NCI-H2227 treated with DMSO at 0.1 percent for 48 hours (cell line): ENCODE results near the gene SMLR1.

Experiments used
- DNase-seq: peaks from one replicate; lab custom pipeline; 2025; lab: John Stamatoyannopoulos, UW

Gene SMLR1

DNA sequence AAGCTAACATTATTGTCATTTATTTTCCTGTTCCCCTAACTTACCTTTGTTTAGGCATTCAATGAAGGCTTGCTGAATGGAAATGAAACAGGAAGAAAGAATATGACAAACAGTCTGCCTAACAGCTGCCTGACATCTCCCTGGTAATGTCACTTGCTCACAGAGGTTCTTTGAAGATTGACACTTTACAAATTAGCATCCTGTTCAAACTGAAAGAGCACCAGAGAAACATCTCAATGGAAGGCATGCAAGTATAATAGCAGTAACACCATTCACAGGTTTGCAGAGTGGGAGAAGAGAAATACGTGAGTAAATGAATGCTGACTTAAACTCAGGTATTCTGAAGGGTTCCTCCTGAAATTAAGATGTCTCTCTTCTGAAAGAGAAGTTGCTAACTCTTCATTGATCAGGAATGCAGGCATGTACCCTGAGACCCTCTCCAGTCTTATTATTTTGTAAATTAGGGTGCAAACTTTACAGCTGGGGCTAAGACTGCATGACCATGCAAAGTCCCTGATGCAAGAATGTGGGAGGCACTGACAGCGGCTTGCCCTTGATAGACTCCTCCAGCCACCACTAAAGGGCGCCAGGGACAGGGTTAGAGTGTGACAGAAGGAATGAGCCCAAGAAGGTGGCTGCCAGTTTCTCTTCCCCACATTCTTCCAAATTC lies 1.3 kb upstream of the SMLR1 start:
- DNase-seq: no peak

DNA sequence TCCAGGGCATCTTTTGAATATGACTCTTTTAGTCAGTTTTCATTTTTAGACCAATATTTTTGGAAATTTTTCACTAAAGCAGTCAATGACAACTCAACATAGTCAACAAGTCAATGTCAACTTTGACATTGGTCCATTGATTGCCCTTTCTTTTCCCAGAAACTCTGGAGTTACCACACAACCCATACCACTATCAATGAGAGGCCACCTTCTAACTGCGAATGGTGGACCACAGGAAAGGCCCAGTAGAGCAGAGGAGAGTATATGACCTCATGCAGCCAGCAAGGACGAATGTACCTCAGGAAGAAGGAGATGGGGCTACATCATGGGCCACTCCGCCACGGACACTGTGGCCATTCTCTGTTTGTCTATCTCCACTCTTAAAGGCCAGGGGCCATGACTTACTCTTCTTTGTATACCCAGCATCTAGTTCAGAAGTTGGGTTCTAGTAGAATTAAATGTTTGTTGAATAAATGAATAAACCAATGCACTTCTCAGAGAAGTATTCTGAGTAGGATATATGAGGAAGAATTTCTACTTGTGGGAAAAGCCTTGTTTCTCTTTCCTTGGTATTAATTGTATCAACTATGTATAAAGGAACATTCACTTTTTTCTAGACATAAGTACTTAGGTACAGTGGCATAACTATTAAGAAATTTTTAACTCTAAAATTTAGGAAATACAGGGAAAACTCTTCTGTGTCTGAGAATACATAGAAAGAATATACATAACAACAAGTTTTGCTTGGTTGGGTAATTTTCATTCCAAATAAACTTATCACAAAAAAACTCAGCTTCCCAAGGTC lies 562 bp upstream of the SMLR1 start:
- DNase-seq: no peak

DNA sequence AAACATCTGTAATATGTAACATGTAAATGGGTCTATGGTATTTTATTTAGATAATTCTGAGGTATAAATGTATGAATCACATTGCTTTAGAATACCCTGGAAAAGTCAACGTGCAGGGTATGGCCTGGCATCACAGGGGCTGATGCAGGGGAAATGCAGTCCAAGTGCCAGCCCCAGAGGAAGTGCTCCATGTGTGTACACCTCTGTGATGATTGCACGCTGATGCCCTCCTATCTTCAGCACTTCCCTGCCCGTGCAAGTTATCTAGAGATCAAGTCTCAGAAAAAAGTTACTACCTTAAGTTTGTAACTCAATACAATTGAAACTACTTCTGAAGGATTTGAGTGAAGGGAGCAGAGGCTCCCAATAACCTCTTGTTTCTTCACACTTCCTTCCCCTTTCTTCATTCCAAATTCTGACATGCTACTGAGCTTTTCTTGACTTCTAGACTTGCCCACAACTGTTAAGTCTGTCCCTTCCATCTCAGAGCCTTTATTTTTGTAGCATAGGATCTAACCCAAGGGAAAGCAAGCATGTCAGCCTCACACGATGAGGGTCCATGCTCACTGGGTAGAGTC lies 2.2 kb downstream of the SMLR1 start:
- no peak for DNase-seq

DNA sequence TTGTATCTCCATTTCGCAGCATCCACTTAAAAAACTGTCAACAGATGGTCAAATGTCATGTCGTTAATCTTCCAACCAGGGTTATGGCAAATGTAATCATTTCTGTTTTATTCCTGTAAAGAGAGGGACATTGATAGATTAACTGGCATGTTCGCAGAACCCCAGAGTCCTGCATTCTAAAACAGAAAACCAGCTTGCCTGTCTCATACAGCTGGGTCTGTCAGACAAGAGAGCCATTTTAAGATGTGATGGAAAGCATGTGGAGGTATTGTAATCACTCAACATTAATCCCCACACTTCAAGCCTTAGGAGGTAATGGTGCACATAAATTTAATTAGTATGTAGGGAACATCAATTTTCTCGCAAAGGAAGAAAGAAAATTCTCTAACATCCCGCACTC lies 4.4 kb downstream of the SMLR1 start:
- DNase-seq: no peak

DNA sequence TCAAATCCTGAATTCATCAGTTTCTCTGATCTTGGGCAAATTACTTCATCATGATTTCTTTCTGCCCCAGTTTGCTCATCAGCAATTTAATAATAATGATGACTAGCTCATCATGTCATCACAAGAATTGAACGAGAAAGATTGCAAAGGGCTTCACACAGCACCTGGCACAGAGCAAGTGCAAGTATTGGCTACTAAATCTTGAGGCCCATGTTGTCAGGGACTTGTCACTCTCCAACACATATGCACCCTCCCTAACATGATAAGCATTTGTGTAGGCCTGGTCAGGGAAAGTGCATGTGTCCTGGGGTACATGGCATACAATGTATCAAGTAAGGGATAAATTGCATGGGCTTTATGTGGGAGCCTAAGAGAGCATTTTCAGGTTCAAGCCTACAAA lies 6.4 kb downstream of the SMLR1 start:
- DNase-seq: no peak

DNA sequence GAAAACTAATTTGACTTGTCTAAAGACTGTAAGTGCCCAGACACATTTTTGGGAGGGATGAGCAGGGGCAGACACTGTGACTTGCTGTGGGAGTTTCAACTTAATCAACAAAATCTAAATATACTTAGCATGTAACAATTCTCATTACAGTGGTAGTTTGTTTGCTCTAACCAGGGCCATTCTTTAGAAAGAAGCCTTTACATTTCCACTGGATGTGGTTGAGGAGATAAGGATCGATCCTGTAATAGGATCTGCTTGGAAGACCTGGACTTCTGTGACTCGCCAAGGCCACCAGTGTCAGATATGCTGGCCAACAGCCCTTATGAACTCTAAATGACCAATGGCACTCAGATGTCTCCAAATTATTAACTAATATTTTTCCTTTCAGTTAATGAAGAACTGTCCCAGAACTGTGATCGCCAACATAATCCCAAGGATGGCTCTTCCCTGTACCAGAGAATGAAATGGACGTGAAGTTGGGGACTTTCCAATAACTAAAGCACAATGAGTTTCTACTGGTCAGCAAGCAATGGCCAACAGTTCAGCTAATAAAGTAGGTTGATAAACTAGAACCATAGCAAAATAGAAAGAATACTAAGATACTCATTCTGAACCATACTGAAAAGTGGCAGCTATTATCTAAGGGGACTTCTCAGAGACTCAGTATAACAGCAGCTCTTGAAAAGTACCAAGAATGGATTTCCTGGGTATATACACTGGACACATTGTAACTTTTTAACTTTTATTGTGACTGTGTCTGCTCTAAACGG lies 7.5 kb downstream of the SMLR1 start:
- no peak for DNase-seq

DNA sequence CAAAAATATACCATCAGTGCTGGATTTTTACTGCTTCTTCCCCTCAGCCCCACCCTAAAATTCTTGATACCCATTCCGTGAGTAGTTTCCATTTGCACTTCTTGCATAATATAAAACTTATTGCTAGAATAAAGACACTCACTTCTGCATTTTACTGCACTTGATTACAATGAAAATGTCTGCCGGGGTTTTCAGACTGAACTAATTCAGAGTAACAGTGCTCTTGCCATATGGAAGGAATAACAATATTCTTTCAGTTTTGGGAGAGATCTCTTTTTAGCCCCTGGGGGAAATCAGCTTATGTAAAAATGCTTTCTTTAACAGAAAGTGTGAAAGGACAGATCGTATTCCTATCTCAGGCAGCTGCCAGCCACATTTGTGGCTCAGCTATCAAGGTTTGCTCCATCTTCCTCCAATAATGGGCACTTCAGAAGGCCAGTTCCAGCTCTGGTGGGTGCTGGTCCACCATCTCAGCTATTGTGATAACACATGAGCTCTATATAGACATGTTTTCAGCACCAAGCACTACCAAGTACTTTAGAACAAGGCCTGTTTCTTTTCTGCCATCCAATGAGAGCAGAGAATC lies 8.9 kb downstream of the SMLR1 start:
- DNase-seq: no peak

DNA sequence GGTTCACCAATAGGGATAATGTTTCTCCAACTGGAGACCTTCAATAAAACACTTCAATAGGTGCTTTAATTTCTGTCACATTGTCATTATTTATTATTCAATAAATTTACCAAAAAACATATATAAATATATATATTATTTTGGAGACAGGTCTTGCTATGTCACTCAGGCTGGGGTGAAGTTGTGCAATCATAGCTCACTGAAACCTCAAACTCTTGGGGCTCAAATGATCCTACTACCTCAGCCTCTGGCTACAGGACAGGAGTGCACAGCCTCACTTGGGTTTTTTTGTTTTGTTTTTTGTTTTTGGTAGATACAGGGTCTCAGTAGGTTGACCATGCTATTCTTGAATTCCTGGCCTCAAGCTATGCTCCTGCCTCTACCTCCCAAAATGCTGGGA lies 9.9 kb downstream of the SMLR1 start:
- no peak for DNase-seq

DNA sequence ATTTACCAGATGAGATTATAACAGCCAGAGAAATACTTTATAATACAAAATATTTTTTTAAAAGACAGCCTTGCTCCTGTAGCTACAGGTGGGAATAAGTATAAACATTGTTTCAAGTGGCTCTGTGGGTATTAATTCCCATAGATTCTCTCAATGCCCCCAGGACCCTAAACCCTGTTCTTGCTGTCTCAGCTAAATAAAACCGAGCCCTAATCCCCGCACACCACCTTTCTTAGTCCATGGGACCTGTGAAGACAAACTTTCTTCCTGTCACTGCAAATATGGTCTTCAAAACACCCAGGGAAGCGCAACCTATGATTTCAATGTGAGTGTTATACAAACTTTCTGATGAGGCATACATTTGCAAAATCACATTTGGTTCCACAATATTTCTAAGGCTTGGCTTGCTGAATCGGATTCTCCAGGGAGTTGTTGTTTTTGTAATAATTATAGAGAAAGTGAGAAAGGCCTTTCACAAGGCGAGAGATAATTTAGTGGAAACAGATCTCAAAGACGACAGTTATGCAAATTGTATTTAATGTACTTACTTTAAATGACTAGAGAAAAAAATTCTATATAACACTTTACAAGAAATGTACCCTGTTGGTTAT lies 11.1 kb downstream of the SMLR1 start:
- no peak for DNase-seq

DNA sequence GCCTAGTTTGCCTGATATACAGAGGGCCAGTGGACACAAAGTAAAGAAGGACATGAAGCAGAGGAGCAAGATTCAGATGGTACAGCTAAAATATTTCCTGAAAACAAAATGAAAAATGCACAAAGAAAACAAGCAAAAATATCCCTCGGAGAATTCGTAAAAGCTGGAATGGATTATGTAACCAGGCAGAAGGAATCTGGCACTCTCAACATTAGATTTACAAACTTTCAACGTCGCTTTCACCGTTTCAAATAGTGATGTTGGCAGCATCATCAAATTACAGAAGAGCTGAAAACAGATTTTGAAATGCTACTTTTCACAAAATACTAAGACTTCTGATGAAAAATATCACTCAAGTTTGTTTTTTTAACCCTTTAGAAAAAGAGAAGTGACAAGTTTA lies 11.7 kb downstream of the SMLR1 start:
- no peak for DNase-seq

DNA sequence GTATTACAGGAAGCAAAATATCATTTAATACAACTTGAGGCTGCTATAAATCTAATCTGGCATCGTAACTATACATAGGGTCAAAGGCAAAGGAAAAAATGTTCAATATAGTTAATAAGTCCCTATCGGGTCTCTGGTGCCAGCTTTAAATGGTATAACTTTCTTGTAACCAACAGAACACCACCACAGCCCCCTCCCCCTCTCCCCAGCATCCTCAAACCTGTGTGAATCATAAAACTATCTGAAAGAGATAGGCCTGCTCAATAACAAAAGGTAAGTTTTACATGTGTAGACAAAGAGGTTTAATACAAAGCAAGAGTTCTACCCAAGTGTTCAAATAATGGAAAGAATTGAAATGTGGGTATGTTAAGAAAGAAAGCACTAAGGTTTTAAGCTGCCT lies 12.2 kb downstream of the SMLR1 start:
- DNase-seq: no peak

DNA sequence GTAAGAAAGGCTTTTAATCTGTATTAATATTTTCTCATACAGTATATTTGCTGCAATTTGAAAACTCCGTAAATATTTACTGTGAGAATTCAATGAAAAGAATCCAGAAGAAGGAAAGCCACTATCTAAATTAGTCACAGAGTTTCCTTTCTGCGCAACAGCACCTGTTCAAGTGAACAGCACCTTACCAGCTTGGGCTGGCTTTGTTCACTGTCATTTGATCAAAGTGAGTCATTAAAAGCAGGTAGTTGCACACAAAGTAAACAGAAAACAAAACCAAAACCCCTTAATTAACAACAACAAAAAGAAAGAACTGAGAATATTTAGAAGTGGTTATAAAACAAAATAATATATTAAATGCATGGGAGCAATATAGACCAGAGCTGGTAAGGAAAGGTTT lies 12.8 kb downstream of the SMLR1 start:
- no peak for DNase-seq

DNA sequence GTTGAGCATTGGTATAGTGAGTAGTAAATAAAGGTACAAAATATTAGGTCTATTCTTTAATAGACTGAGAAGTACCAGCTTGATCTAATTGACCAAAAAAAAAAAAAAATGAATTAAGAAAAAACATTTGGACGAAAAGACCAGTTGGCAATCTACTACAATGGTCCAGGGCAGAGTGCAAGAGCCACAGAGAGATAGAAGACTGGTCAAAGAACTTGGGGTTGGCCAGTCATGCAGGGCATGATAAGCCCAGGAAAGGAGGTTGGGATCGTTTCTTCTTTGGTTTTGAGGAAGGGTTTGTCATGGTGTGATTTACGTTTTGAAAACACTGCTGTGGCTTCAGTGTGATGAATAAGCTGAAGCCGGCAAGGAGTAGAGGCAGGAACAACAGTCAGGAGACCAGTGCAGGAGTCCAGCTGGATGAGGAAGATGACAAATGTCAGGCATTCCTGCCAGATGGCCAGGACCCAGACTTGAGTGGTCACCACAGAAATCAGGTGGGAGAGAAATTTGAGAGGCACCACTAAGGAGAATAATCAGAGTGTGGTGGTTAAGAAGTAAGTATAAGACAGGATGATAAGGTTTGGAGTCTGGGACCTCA lies 14.0 kb downstream of the SMLR1 start:
- no peak for DNase-seq

DNA sequence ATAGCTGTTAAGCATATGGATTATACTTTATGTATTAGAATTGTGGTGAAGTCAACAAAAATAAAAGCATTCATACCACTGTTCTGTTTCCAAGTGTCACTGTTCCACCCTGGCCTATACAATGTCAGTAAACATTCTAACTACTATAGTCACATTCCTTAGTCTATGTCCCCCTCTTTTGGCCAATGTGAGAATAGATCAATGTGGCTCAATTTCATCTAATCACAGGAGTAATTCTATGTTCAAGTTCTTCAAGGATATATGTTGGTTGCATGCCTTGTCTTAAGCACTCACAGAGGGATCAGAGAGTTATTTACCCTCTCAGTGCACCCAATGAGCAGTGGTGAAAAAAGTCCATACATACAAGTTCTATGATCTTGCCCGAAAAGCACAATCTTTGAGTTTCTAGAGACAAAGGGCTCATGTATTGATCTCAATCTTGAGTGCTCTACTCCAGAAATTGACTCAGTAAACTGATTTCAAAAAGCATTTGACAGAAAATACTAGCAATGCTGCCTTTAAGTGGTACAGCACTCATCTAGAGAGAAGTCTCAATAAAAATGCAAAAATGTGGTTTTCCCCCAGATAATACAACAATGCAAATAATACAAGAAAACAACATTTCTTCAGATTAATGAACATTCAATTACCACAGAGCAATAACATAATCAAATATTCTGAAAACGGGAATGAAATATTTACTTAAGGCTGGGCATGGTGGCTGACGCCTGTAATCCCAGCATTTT lies 16.5 kb downstream of the SMLR1 start:
- DNase-seq: no peak

DNA sequence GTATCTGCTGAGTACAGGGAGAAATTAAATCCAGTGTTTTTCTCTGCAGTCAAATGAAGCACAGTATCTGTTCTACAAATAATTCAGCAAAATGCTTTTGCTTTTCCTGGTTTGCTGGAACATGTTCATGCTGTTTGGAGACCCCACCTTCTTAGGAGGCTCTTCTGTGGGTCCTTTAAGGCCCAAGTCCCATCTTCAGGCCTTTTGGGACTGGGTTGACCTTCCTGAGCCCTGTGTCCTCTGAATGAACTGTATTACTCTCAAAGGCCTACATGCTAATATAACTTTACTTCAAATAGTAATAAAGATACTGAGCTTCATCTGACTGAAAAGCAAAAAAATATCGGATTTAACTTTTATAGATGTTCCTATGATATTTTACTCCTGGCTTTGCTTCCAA lies 19.3 kb downstream of the SMLR1 start:
- no peak for DNase-seq

DNA sequence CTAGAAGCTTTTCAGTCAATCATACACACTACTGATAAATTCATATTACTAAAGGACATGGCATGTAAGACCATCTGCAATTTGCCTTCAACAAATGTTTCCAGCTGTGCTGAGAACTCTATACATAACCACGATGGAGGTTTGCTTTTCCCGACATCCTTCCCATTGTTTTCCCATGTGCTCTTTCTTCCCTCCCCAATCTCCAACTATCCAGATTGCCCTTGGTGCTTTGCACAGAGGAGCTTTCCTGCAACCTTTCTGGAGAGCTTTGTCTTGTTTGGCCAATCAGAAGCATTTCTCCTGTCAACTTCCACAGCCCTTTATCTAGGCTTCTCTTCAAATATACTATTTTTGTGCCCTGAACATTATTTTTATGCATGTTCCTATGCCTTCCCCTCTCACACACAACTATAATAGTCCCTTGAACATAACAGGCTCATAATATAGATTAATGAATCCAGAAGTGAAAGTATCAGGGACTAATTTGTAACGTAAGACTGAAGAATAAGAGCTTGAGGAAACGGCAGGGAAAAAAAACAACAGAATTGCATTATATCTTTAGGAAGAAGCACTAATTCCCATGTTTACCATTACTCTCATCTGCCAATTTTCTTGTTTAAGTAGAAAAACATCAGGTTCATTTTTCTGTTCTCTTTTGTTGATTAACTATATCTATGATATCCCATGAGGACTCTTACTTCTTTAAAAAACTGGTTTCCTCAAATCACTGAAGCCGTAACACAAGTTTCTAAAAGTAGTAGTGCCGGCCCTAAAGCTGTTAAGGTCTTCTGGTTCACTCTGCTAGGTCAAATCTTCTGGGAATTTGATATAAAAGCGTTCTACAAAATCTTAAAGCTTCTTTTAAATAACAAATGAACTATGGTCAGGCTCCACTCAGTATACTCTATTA lies 20.1 kb downstream of the SMLR1 start:
- no peak for DNase-seq

DNA sequence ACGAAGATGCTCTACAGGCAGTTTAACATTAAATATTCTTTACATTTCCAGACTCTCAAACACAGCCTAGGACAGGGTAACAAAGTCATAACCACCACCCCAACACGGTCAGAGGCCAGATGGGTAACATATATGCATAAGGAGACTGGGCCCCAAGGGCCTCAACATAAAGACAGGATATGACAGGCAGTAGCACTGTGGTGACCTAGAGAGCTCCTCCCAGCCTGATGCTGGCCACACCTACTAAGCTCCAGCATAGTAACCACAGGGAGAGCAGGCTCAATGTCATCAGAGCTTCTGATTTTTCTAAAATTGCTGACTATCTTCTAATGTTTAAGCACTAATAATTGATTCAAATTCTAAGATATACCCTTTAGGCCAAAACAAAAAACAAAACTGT lies 21.7 kb downstream of the SMLR1 start:
- no peak for DNase-seq

DNA sequence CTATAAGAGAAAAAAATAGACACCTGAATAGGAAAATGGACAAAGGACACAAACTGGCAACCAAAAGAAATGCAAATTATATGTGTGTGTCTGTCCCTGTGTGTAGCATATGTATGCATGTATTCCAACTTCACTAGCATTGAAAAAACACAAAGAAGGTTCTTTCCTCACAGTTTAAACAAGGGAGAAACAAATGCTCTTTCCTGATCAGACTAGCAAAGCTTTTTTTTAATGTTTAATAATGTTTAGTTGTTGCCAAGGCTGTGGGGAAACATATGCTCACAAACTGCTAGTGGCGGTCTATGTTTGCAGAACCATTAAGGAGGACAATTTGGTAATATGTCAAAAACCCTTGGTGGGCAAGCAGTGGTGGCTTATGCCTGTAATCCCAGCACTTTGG lies 22.4 kb downstream of the SMLR1 start:
- DNase-seq: no peak

DNA sequence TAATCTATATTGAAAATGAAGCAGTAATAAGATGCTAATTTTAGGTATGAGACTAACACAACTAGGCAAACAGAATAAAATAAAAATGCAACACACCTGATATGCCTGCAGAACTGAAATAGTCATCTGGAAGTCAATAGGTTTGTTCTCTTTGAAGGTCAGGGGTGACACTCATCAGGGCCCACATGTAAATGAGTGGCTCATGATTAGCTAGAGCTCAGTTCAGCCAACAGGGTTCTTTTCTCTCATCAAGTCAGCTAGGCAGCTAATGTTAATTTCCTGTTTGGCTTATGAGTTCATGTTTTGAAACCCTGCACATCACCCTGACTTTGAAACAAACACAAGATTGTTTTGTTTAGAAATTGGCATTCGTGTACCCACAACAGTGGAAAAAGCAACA lies 23.8 kb downstream of the SMLR1 start:
- no peak for DNase-seq
